ENCODE measurements around the gene TAS2R39.
"Not testable (repeated sequence)": the region's sequence is repeated elsewhere in the genome, so short reads cannot be mapped to it uniquely, and the experiment has no call there.

The TAS2R39 gene

DNA sequence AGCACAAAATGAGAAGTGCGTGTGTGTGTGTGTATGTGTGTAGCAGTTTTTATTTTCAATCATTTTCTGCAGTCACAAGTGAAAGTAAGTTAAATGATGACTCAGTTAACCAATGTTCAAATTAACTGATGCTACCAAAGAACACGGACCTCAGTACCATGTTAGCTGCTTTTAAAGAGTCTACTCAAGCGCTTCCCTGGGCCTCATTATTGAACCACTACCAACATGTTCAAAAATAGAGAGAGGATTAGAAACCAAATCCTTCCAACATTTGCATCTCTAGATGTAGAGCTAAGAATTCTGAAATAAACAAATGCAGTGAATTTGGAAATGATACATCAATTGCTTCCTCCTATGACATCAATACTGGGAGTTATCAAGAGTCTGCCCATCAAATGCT, at the start of gene TAS2R39:
TAS2R39 (plus strand) TSS at position 396 of the 400 bp plus-strand sequence; CDS start at position 396, 0 bp downstream.
- no peak for DNase-seq (ENCODE audit: low spot score)
- Mint-ChIP-seq H3K4me1 (ENCODE audit: low read depth) (no peaks in the 10 kb centered on the region), H3K36me3 (ENCODE audit: low read depth) (no peaks in the 10 kb centered on the region), H3K4me3 (no peak within 1 kb of the TSS), H3K27ac (no peak within 1 kb of the TSS), H3K27me3 (ENCODE audit: low read depth) (peaks cover 7% of the 10 kb centered on the region), H3K9me3 (peaks cover 6% of the 10 kb centered on the region)

DNA sequence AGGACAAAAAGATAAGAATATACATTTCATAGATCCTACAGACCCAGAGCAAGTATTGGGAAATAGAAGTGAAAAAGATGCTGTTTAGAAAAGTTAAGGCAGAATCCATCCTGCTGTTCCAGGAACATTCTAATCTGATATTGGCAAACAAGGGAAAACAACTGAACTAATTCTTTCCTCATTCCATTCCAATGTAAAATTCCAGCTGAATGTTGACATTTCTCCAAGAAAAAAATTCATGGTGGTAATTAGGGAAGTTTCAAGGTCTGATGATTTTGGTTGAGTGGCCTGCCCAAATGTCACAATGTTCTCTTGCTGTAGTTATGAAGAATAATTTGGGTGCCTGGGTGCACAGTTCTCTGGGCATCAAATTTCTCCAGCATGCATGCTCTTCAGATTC, 36.1 kb upstream of the TAS2R39 start:
- no peak for DNase-seq (ENCODE audit: low spot score)
- Mint-ChIP-seq H3K36me3 (ENCODE audit: low read depth) (no peaks in the 10 kb centered on the region), H3K27me3 (ENCODE audit: low read depth) (no peaks in the 10 kb centered on the region), H3K27ac (no peak overlapping the region), H3K4me3 (no peak overlapping the region), H3K9me3 (peaks cover 13% of the 10 kb centered on the region), H3K4me1 (ENCODE audit: low read depth) (no peaks in the 10 kb centered on the region)

DNA sequence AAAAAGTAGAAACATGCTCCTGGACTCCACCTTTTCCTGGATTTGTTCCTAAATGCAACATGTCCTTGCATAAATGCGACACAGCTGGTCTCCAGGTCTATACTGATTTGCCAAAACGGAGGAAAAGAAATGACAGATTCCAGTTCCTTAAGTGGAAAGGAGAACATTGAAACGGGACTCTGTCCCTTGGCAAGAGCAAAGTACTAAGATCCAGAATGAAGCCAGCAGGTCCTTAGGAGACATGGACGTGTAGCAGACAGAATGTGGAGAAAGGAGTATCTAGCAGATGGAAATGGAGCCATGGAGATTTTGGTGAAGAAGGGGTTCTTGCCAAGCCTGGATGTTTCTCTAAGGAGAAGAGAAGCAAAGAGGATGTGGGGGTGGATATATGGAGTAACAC, 35.2 kb upstream of the TAS2R39 start:
- no peaks in the 10 kb centered on the region for H3K36me3 Mint-ChIP-seq (ENCODE audit: low read depth)
- no peaks in the 10 kb centered on the region for H3K4me1 Mint-ChIP-seq (ENCODE audit: low read depth)
- peaks cover 13% of the 10 kb centered on the region for H3K9me3 Mint-ChIP-seq
- DNase-seq (ENCODE audit: low spot score): no peak
- H3K27ac Mint-ChIP-seq: no peak overlapping the region
- H3K4me3 Mint-ChIP-seq: no peak overlapping the region
- no peaks in the 10 kb centered on the region for H3K27me3 Mint-ChIP-seq (ENCODE audit: low read depth)

DNA sequence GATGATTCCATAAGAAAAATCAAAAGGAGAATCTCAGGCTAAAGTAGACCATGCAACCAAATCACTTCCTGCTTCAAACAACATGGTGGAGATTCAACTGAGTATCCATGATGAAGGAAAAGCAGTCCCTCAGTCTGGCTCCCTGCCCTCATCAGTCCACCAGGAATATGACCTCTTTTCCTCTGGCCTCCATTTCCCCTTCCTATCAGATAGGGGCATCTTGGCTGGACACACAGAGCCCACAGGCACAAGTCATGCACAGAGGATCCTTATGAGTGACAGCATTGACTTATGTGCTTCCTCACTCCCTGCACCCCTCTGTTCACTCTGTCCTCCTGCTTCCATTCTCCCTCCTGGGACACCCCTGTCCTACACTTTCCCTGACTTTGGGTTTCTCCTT, 34.6 kb upstream of the TAS2R39 start:
- no peaks in the 10 kb centered on the region for H3K4me1 Mint-ChIP-seq (ENCODE audit: low read depth)
- H3K36me3 Mint-ChIP-seq (ENCODE audit: low read depth): no peaks in the 10 kb centered on the region
- H3K9me3 Mint-ChIP-seq: peaks cover 13% of the 10 kb centered on the region
- no peaks in the 10 kb centered on the region for H3K27me3 Mint-ChIP-seq (ENCODE audit: low read depth)
- H3K4me3 Mint-ChIP-seq: no peak overlapping the region
- DNase-seq (ENCODE audit: low spot score): no peak
- no peak overlapping the region for H3K27ac Mint-ChIP-seq

DNA sequence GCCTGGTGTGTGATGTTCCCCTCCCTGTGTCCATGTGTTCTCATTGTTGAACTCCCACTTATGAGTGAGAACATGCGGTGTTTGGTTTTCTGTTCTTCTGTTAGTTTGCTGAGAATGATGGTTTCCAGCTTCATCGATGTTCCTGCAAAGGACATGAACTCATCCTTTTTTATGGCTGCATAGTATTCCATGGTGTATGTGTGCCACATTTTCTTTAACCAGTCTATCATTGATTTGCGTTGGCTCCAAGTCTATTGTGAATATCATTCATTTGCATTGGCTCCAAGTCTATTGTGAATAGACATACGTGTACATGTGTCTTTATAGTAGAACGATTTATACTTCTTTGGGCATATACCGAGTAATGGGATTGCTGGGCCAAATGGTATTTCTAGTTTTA, 32.5 kb upstream of the TAS2R39 start:
- not testable (repeated sequence) for DNase-seq (ENCODE audit: low spot score); H3K36me3 Mint-ChIP-seq (ENCODE audit: low read depth); H3K4me3 Mint-ChIP-seq; H3K4me1 Mint-ChIP-seq (ENCODE audit: low read depth); H3K27me3 Mint-ChIP-seq (ENCODE audit: low read depth); H3K27ac Mint-ChIP-seq
- peaks cover 13% of the 10 kb centered on the region for H3K9me3 Mint-ChIP-seq

DNA sequence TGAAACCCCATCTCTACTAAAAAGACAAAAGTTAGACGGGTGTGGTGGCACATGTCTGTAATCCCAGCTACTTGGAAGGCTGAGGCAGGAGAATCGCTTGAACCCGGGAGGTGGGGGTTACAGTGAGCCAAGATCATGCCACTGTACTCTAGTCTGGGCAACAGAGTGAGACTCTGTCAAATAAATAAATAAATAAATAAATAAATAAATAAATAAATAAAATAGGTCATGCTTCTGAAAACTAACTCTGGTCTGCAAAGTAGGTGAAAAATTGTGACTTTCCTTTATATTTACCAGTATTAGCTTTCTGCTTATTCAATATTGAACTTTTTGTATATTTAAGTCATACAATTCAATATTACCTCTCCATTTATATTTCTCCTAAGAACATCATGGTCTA, 24.6 kb upstream of the TAS2R39 start:
- not testable (repeated sequence) for H3K36me3 Mint-ChIP-seq (ENCODE audit: low read depth); H3K27ac Mint-ChIP-seq; H3K27me3 Mint-ChIP-seq (ENCODE audit: low read depth); DNase-seq (ENCODE audit: low spot score); H3K4me3 Mint-ChIP-seq; H3K4me1 Mint-ChIP-seq (ENCODE audit: low read depth); H3K9me3 Mint-ChIP-seq

DNA sequence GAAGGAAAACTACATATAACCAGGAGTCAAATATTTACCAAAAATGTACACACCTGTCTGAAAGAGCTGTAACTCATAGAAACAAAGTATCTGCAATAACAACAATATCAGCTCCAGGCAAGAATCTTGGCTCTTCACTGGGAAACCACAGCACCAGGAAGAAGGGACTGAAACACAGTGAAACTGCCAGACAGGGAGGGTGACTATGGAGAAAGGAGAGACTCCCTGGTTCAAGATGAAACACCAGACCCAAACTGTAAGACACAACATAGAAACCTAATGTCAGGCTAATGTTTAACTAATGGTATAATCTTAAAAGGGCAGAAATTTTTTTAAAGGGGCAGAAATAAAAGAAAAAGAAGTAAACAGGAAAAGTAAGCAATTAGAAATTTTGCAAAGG, 11.5 kb upstream of the TAS2R39 start:
- Mint-ChIP-seq H3K36me3 (ENCODE audit: low read depth) (no peaks in the 10 kb centered on the region), H3K9me3 (no peaks in the 10 kb centered on the region), H3K4me1 (ENCODE audit: low read depth) (no peaks in the 10 kb centered on the region), H3K4me3 (no peak overlapping the region), H3K27me3 (ENCODE audit: low read depth) (no peaks in the 10 kb centered on the region), H3K27ac (no peak overlapping the region)
- no peak for DNase-seq (ENCODE audit: low spot score)

DNA sequence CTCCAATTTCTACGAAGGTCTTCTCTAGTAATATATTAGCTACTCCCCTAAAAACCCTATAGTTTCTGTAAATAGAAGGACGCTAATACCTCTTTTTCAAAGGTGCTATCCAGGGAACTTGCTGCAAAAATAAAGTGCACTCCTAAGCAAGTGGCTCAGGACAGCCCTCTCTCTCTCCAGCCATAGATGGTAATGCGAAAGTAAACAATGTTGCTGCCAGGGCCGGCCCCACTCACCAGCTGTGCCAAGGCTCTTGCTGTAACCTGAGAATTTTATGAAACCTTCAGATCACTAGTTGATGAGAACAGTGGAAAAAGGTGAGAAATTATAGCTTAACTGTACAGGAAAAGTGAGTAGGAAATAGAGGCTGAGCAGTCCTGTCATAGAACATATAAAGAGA, 10.9 kb upstream of the TAS2R39 start:
- no peak for DNase-seq (ENCODE audit: low spot score)
- peaks cover 3% of the 10 kb centered on the region for H3K9me3 Mint-ChIP-seq
- H3K4me3 Mint-ChIP-seq: no peak overlapping the region
- no peaks in the 10 kb centered on the region for H3K27me3 Mint-ChIP-seq (ENCODE audit: low read depth)
- no peak overlapping the region for H3K27ac Mint-ChIP-seq
- no peaks in the 10 kb centered on the region for H3K4me1 Mint-ChIP-seq (ENCODE audit: low read depth)
- H3K36me3 Mint-ChIP-seq (ENCODE audit: low read depth): no peaks in the 10 kb centered on the region

DNA sequence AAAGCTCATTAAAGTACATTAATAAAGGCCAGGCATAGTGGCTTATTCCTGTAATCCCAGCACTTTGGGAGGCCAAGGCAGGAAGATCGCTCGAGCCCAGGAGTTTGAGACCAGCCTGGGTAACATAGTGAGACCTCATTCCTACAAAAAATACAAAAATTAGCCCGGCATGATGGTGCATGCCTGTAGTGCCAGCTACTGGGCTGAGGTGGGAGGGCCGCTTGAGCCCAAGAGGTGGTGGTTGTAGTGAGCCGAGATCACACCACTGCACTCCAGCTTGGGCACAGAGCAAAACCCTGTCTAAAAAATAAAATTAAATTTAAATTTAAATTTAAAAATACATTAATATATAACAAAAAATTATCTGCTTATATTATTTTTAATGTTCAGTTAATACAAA, 7.1 kb upstream of the TAS2R39 start:
- no peak for DNase-seq (ENCODE audit: low spot score)
- Mint-ChIP-seq H3K9me3 (peaks cover 14% of the 10 kb centered on the region), H3K27ac (no peak overlapping the region), H3K27me3 (ENCODE audit: low read depth) (no peaks in the 10 kb centered on the region), H3K4me1 (ENCODE audit: low read depth) (no peaks in the 10 kb centered on the region), H3K4me3 (no peak overlapping the region), H3K36me3 (ENCODE audit: low read depth) (no peaks in the 10 kb centered on the region)

DNA sequence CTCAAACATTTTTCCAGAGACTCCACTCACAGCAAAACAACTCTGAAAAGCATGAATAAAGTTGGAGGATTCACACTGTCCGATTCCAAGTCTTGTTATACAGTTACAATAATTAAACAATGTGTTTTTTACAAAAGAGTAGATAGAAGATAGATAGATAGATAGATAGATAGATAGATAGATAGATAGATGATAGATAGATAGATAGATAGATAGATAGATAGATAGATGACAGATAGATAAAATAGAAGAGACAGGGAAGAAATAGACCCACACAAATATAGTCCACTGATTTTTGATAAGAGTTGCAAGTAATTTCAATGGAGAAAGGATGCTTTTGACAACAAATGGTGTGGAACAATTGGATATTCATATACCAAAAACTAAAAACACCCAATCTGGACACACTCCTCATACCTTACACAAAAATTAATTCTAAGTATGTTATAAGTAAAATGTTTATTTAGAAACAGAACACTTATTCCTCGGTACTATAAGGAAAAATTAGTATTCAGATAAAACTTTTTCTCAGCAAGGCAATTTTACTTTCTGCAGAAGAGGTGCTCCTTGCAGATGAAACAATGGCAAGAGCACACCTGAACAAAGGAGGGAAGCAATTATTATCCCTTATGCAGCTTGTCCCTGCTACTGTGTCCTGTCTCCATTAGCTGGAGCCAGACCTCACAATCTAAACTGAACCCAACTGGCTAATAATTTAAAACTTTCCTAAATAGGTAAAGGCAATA, 5.7 kb upstream of the TAS2R39 start:
- no peak for DNase-seq (ENCODE audit: low spot score)
- H3K4me3 Mint-ChIP-seq: no peak overlapping the region
- H3K36me3 Mint-ChIP-seq (ENCODE audit: low read depth): no peaks in the 10 kb centered on the region
- no peaks in the 10 kb centered on the region for H3K4me1 Mint-ChIP-seq (ENCODE audit: low read depth)
- no peak overlapping the region for H3K27ac Mint-ChIP-seq
- H3K9me3 Mint-ChIP-seq: peaks cover 14% of the 10 kb centered on the region
- no peaks in the 10 kb centered on the region for H3K27me3 Mint-ChIP-seq (ENCODE audit: low read depth)

DNA sequence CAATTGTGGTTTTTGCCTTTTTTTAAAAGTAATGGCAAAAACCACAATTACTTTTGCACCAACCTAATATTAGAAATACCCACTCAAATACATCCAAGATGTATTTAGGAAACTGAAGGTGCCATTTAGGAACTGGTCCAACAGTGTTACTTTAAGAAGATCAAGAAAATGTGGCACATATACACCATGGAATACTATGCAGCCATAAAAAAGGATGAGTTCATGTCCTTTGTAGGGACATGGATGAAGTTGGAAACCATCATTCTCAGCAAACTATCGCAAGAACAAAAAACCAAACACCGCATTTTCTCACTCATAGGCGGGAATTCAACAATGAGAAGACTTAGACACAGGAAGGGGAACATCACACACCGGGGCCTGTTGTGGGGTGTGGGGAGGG, 2.4 kb upstream of the TAS2R39 start:
- H3K27me3 Mint-ChIP-seq (ENCODE audit: low read depth); H3K27ac Mint-ChIP-seq; H3K4me3 Mint-ChIP-seq; H3K4me1 Mint-ChIP-seq (ENCODE audit: low read depth); H3K36me3 Mint-ChIP-seq (ENCODE audit: low read depth); DNase-seq (ENCODE audit: low spot score): not testable (repeated sequence)
- peaks cover 14% of the 10 kb centered on the region for H3K9me3 Mint-ChIP-seq

DNA sequence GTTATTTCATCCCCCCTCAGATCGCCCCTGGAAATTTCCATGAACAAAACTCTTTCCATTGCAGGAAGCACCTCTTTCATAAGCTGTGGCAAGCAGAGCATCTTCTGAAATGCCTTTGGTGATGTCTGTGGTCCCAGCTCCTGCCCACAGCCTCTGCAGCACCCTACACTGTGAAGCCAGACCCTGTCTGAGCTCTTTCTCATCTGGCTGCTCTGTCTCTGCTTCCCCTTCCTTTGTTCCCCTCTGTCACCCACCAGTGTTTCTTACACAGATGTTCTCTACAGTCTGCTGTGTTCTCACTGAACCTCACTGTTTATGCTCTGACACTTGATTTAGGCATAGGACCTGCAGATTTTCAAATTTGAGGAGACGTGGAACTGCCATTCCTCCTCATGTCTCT, 1.9 kb upstream of the TAS2R39 start:
- Mint-ChIP-seq H3K4me3 (no peak overlapping the region), H3K27ac (no peak overlapping the region), H3K36me3 (ENCODE audit: low read depth) (no peaks in the 10 kb centered on the region), H3K27me3 (ENCODE audit: low read depth) (peaks cover 4% of the 10 kb centered on the region), H3K4me1 (ENCODE audit: low read depth) (no peaks in the 10 kb centered on the region), H3K9me3 (peaks cover 14% of the 10 kb centered on the region)
- DNase-seq (ENCODE audit: low spot score): no peak

DNA sequence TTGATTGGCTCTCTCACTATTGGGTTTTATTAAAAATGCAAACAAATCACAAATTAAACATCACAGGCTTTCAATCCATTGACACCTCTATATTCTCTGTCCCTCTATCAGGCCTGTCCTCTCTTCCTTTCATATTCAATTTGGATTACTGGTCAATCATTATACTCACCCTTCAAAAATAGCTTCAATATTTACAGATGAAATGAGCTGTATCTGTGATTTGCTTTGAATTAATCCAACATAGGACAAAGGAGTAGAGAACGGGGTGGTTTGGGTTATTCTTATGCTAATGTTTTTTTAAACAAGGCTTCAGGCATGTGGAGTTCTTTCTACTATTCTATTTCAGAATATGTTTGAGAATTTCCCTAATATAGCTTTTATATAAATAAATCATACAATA, 2.3 kb downstream of the TAS2R39 start:
- H3K9me3 Mint-ChIP-seq: no peaks in the 10 kb centered on the region
- H3K4me3 Mint-ChIP-seq: no peak overlapping the region
- H3K27me3 Mint-ChIP-seq (ENCODE audit: low read depth): peaks cover 7% of the 10 kb centered on the region
- no peaks in the 10 kb centered on the region for H3K4me1 Mint-ChIP-seq (ENCODE audit: low read depth)
- no peak overlapping the region for H3K27ac Mint-ChIP-seq
- DNase-seq (ENCODE audit: low spot score): no peak
- H3K36me3 Mint-ChIP-seq (ENCODE audit: low read depth): no peaks in the 10 kb centered on the region

DNA sequence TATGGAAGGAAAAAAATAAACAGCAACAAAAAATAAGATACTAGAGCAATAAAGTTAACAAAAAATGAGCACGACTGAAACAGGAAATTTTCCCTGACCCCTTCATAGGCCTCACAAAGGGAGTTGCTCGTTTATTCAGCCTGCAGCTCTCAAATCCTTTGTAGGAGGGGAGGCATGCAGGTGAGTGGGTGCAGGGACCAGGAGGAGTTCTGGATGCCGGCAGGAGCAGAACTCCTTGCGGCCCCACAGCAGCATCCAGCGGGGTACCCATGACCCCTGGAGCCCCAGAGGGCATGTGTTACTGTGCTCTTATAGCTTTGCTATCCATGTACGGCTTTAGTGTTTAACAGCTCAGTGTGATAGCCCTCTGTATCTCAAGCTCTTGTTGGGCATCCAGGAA, 5.8 kb downstream of the TAS2R39 start:
- Mint-ChIP-seq H3K4me1 (ENCODE audit: low read depth) (no peaks in the 10 kb centered on the region), H3K9me3 (no peaks in the 10 kb centered on the region), H3K27ac (no peak overlapping the region), H3K36me3 (ENCODE audit: low read depth) (no peaks in the 10 kb centered on the region), H3K27me3 (ENCODE audit: low read depth) (peaks cover 7% of the 10 kb centered on the region), H3K4me3 (no peak overlapping the region)
- DNase-seq (ENCODE audit: low spot score): no peak

DNA sequence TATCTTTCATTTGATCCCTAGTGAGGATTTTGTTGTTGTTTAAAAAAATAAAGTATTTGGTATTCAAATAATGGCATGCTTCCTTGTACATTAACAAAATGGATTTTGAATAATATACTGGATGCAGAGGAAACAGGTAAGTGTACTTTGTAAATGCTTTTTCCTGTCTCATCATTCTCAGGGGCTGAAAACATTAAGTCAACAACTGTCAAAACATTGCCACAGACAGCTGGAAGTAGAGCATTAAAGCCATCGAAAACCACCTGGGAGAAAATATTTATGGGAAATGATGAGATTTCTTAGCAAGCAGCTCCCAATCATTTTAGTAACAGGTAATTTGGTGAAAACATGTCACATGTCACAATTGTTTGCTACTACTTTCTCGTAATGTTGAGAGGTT, 10.7 kb downstream of the TAS2R39 start:
- Mint-ChIP-seq H3K4me3 (no peak overlapping the region), H3K36me3 (ENCODE audit: low read depth) (no peaks in the 10 kb centered on the region), H3K4me1 (ENCODE audit: low read depth) (no peaks in the 10 kb centered on the region), H3K9me3 (no peaks in the 10 kb centered on the region), H3K27ac (no peak overlapping the region), H3K27me3 (ENCODE audit: low read depth) (peaks cover 9% of the 10 kb centered on the region)
- no peak for DNase-seq (ENCODE audit: low spot score)
